Measurements from ENCODE around the gene IL13RA1. TPM values are rescaled to one million over a fixed set of nuclear protein-coding genes. Genes with fewer than 3 reads are reported as not detected.

Gene IL13RA1
- total RNA-seq, 1 donor from 2014 or later, result 19.7 TPM

Other genes with a start within 250 kb of the IL13RA1 start
- 6.9 TPM for gene DOCK11, start 231.8 kb upstream of the IL13RA1 start, total RNA-seq
- not detected for gene ZCCHC12, start 96.2 kb downstream of the IL13RA1 start, total RNA-seq
- 3.0 TPM for gene LONRF3, start 247.0 kb downstream of the IL13RA1 start, total RNA-seq

All from Right ventricle myocardium inferior (tissue), 1 donor.